GM18519 (cell line): Measurements from ENCODE around the gene SPNS3.

ENCODE experiments used
- ATAC-seq: cut with Tn5 transposase; IDR thresholded peaks from one replicate; pipeline ENCODE4 v1.9.1; 2021; ENCODE audit warnings: mild to moderate bottlenecking, moderate library complexity; ENCODE audit not compliant: unreplicated experiment, low FRiP score

Gene SPNS3

DNA sequence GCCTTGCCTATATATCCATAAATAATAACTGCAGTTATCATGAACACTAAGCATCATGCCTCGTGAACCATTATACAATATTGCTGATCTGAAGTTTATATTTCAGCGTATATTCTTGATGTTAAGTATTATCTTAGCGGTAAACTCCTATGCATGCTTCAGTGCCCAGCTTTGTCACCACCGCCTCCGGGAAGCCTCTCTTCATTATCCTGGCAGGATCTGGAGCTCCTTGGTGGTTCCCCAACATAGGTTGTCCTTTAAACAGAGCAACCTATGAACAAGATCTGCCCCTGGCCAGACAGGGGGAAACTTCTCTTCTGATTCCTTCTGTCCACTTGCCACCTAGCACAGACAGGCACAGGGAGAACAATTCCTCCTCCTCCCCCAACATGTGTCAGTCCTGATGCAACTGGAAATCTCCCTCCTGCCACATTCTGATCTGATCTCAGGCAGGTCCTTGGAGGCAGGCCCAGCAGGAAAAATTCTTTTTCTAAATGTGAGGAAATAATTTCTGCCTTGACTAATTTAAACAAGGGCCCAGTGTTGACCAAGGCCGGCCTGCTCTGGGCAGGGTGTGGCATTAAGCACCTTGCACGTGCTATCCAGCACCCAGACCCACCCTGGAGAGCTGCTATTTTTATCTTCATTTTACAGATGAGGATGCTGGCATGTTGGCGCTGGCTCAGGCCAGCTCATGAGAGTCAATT lies 87.3 kb downstream of the SPNS3 start:
- no peak for ATAC-seq

DNA sequence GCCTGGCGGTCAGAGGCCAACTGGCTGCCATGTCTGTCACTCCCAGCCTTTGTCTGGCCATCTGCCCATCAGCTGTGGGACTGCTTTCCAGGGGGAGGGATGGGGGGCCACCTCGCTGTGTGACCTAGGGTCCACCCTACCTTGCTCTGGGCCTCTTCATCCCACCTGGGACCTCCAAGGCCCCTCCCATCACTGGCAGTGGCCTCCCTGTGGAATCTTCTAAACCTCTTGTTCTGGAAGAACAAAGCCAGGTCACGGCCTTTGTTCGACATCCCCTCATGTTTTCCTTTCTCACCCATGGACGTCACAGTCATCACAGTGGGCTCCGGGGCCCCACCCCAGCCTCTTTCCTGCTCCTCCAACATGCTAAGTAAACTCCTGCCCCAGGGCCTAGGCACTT lies 88.9 kb downstream of the SPNS3 start:
- no peak for ATAC-seq

DNA sequence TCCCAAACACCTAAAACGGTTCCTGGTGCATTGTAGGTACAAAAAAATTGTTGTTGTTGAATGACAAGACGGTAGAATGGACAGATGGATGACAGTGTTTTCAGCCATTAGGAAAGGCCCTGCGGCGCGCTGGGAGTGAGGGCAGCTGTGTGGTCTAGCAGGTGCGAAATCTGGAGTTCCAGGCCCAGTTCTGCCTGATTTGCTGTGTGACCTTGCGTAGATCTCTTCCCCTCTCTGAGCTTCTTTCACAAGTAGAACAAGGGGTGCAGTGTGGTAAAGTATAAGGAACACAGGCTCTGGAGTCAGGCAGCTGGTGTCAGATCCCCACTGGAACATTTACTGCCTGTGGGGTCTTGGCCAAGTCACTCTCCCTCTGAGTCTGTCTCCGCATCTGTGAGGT lies 90.2 kb downstream of the SPNS3 start:
- ATAC-seq = no peak

DNA sequence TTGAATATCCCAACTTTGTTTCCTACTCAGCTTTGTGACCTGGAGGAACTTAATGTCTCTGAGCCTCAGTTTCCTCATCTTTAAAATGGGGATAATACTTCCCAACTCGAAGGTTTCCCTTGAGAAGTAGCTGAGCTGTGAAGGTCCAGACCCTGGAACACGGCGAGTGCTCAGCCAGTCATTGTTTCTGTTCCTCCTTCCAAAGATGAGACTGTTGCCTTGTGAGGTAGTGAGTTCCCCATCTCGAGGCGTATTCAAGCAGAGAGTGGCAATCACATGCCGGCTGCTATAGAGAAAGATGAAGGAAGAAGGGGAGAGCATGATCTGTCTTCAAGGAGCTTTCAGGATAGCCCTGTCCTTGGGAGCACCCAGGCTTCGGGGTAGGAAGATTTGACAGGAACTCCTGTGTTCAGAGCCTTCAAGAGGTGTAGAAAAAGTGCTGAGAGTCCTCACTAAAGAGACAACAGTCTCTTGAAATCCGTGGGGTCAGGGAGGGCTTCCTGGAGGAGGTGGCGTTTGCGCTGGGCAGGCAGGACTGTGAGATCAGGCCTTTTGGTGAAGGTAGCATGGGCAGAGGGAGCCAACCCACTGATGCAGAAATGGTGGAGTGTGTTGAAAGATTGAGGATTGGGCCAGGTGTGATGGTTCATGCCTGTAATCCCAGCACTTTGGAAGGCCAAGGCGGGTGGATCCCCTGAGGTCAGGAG lies 92.1 kb downstream of the SPNS3 start:
- ATAC-seq = no peak

DNA sequence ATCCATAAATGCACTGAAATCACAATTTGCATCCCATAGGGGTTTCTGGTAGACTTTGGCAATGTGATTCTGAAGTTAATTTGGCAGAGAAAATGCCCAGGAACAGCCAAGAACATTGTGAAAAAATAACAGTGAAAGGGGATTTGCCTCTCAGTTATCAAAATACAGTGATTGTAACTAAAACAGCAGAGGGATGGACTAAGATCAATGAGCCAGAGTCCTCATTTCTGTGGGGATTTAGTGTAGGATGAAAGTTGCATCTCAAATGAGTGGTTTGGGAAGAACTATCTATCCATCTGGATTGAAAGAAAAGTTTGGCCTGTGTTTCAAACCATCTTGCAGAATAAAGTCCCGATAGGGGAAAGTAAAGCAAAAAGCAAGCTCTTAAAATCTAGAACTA lies 93.4 kb downstream of the SPNS3 start:
- no peak for ATAC-seq

DNA sequence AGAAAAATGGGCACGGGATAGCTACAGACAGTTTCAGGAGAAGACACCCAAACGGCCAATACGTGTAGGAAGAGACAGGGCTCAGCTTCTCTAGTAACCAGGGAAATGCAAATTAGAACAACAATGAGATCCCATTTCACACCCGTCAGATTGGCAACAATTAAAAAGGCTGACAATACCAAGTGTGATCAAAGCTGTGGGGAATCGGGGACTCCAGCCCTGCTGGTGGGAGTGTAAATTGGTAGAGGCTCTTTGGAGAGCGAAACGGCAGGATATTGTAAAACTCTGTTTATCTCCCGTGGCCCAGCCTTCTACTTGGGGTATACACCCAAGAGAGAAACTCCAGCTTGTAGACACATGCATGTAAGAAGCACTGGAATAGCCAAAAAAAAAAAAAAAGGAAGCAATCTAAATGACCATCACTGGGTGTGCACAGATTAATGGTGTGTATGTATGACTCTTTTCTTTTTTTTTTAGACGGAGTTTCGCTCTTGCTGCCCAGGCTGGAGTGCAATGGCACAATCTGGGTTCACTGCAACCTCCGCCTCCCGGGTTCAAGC lies 93.9 kb downstream of the SPNS3 start:
- ATAC-seq = no peak

DNA sequence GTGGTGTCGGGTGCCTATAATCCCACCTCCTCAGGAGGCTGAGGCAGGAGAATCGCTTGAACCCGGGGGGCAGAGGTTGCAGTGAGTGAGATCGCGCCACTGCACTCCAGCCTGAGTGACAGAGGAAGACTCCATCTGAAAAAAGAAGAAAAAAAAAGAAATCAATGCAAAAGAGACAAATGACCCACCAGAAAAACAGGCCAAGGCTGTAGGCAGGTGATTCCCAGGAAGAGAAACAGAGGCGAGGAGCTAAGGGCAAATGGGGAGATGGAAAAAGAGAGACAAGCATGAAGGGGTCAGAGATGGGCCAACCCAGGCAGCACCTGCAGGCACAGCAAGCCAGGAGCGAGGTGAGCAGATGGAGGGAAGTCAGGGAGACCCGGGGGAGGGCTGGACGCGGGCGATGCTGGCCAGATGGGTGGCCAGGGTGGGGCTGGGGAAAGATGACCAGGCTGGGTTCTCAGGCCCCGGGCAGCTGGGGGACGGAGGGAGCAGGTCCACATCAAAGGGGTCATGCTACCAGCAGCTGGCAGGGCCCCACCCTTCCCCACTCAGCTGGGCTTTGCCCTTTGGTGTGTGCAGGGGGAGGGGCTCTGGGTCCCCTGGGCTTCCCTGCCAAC lies 95.9 kb downstream of the SPNS3 start:
- no peak for ATAC-seq

DNA sequence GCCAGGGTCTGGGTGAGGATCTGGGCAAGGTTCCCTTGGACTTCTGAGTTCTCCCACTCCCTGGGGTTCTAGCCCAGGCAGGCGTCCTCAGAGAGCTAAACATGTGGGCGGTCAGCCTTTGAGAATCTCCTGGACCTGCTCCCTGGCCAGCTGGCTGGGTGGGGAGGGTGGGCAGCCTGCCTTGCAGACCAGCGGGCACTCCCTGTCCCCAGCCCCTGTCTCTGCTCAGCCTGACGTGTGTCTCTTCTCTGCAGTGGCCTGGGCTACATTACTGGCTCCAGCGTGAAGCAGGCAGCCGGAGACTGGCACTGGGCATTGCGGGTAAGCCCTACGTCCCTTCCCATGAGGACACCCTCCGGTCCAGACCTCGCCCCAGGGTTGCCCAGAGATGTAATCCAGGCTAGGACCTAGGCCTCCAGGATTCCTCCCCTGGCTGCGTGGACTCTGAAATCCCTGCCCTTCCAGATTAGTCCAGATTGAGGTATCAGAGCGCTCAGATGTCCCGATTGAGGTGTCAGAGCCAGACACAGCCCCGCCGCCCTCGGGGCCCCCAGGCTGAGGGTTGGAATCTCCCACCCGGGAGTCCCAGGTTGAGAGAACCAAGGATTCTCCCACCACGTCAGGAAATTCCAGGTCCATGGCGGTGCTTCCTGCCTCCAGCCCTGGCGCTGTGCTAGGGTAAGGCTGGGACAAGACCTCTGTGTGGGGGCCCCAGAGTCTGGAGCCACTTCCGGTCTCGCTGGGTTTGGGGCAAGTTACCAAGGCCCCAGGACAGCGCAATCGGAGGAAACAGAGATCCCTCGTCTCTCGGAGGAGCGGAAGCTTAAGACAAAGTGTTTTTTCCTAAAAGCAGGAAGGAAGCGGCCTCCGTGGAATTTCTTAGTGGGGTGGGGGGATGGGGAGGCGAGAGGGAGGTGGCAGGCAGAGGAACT lies 97.3 kb downstream of the SPNS3 start:
- ATAC-seq = no peak

DNA sequence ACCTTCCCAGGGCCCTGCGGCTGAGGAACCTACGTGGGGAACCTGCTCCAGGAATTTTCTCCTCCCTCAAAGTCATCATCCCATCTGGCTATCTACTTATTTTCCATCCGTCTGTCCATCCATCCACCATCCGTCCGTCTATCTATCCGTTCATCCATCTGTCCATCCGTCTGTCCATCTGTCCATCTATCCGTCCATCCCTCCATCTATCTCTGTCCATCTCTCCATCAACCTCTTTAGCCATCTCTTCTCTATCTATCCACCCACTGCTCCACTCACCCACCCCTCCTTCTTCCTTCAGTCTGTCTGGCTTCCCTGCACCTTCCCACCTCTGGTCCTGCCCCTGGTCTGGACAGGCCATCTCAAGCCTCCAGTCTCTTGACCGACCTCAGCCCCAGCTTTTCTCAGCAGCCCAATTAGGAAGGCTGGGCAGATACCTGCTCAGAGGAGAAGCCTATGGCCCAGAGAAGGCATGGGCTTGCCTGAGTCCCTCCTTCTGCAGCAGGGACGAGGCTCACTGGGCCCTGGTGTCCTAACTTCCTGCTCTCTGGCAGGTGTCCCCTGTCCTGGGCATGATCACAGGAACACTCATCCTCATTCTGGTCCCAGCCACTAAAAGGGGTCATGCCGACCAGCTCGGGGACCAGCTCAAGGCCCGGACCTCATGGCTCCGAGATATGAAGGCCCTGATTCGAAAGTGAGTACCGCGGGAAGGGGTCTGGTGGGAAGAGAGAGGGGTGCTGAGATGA lies 98.4 kb downstream of the SPNS3 start:
- no peak for ATAC-seq

DNA sequence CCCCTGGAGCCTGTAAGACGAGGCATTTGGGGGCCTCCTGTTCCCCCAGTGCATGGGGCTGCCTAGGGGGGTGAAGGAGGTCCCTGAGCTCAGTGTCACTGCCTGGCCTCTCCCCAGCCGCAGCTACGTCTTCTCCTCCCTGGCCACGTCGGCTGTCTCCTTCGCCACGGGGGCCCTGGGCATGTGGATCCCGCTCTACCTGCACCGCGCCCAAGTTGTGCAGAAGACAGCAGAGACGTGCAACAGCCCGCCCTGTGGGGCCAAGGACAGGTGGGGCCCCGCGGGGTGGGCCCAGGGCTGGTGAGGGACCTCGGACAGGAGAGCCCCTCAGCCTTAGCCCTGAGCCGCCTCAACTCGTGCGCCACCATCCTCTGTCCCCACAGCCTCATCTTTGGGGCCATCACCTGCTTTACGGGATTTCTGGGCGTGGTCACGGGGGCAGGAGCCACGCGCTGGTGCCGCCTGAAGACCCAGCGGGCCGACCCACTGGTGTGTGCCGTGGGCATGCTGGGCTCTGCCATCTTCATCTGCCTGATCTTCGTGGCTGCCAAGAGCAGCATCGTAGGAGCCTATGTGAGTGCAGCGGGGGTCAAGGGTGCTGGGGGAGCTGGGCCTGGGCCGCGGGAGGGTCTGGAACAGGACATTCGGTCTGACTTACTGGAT lies 99.3 kb downstream of the SPNS3 start:
- no peak for ATAC-seq

DNA sequence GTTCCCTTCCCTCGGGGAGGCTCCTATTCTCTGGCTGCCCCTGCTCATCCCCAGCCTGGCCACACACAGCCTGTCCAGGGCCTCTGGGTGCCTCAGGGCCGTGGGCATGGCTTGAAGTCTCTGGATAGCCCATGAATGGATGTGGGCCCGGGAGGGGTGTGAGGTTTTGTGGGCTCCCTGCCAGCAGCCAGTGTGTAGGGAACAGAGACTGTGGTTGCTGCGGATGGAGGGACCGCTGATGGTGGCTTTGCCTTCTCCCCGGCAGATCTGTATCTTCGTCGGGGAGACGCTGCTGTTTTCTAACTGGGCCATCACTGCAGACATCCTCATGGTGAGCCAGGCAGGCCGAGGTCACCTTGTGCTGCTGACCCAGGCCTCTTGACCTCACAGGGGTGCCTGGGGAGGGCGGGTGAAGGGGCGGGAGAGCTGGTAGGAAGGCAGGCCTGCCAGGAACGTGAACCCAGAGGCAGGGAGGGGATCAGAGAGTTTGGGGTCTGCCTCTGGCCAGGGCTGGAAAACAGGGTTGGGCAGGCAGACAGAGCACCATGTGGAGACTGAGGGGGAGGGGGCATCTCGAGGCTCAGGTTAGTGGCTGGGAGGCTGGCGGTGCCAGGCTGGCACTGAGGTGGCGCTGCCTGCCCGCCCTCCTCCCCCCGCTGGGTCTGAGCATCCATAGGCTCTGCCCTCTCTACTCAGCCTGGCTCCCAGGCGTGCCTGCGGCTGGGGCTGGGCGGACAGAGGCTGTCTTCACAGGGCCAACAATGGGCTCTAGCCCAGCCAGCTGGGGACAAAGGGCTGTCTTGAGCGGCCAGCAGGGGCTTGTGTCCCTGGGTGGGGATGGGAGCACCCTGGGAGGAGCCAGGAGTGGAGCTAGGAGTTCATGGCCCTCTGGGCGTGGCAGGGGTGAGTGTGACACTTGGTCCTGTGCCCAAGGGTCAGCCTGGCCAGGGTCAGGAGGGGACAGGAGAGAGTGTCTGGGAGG lies 100.1 kb downstream of the SPNS3 start:
- ATAC-seq = no peak

DNA sequence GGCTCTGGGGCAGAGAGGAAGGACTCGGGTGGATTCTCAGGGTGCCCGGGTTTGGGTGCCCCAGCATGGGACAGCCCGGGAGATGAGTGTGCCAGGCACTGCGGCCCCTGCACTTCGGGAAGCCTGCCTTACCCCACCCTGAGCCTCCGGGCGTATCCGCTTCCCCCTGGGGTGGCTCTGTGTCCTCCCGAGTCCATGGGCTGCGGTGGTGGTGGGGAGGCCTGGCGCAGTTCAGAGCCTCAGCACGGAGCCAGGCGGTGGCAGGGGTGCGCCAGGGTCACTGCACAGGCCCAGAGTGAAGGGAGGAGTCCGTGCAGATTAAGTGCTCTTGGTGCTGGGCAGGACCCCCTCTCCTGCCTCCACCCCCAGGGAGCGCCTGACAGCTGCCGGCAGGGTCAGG lies 100.8 kb downstream of the SPNS3 start:
- no peak for ATAC-seq

DNA sequence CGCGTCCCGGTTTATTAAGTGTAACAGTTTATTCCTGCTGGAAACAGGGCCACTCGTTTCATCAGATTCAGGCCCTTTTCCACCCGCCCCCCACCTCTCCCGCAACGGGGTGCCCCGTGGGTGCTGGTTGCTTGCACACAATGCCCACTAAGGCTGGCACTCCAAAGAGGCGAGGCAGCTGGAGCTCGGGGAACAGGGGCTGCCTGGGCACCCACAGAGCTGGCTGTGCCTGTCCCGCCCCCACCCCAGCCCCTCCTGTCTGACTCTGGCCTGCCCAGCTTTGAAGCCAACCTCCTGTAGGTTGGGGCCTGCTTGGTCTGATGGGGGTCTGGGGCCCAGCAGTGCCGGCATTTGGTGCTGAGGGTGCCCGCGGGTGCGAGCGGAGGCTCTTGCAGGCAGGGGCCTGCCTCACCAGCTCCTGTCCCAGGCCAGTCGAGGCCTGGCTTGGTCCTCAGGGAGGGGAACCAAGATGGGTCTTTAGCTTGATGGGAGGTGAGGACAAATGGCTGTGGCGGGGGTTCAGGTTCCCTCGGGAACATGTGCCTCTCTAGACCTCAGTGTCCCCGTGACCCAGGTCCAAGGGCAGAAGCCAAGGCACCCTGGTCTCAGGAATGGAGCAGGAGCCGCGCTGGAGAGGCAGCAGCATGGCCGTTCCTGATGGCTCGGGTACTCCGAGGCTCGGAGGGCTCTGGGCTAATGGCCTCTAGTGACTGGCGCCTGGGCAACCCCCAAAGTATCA lies 101.4 kb downstream of the SPNS3 start:
- ATAC-seq = no peak

DNA sequence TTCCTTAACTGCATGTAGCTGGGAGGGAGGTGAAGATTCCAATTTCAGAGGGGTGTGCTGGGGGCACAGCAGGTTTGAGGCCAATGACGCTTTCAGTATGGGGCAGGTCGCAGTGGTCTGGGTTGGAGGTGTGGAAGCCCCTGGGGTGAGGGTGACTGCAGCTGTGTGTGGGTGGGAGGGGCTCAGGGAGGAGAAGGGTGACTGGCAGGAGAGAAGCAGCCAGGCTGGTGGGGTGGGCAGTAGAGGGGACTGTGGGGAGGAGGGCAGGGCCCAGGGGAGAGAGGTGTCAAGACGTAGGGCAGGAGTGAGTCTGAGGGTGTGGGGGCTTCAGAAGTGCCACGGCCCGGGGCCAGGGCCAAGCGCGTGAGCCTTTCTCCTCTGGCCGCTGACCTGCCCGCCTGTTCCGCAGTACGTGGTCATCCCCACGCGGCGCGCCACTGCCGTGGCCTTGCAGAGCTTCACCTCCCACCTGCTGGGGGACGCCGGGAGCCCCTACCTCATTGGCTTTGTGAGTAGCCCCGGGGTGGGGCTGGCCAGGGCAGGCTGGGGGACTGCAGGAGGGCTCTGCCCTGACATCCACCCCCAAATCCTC lies 102.0 kb downstream of the SPNS3 start:
- ATAC-seq = no peak

DNA sequence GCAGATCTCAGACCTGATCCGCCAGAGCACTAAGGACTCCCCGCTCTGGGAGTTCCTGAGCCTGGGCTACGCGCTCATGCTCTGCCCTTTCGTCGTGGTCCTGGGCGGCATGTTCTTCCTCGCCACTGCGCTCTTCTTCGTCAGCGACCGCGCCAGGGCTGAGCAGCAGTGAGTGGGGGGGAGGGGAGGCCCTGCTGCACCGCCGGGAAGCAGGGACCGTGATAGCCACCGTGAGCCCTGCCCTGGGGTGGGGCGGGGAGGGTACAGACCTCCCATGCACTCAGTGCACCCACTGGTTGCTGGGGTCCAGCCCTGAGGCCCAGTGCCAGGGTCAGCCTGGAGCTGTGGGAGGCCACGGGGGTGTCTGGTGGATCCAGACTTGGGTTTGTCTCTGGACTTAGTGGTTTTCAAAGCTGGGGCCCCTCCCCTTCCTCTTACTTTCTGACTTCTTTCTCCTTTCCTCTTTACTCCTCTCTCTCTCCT lies 102.6 kb downstream of the SPNS3 start:
- ATAC-seq = no peak

DNA sequence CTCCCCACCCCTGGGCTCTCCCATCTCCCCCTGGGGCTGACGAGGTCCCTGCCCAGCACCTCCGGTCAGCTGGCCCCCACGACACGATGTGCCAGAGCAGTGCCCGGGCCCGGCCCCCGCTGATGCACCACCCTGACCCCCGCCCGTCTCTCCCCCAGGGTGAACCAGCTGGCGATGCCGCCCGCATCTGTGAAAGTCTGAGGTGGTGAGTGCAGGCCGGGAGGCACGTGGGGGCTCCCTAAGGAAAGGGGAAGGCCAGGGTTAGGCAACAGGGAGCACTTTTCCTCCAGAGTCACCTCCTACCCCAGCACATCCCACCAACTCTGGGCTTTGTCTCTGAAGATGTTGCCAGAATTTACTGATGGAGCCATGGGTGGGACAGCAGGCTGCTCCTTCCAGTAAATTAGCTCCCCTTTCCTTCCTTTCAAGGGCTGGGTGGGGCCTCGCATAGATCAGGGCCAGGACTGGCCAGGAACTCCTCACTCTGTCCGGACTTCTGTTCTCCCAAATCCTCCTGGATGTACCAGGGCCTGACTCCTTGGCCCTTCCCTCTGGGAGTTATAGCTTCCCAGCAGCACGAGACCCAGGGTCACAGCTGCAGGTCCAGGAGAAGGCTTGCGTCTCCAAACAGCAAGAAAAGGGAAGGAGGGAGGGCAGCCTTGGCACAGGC lies 103.1 kb downstream of the SPNS3 start:
- no peak for ATAC-seq
